HAP-1 (cell line): ENCODE results near the gene TRPV2.

ENCODE experiments used
- DNase-seq, 2 experiments: peaks; one replicate each; pipeline ENCODE4 v3.0.0-alpha.2; 2016 to 2020; ENCODE audit warnings: low spot score in 2 of 2
- H3K27me3 ChIP-seq: fragments of 250-450 bp; sonication (Bioruptor Pico); 2 replicates; pipeline ENCODE4 v1.5.1; 2020; ENCODE audit warnings: low read depth, mild to moderate bottlenecking, moderate library complexity
- H3K36me3 ChIP-seq: fragments of 250-450 bp; sonication (Bioruptor Pico); replicated peaks from 2 replicates; pipeline ENCODE4 v1.5.1; 2020; ENCODE audit warnings: mild to moderate bottlenecking
- H3K4me1 ChIP-seq: fragments of 250-450 bp; sonication (Bioruptor Pico); 2 replicates; pipeline ENCODE4 v1.5.1; 2020; ENCODE audit warnings: mild to moderate bottlenecking
- H3K4me3 ChIP-seq: fragments of 250-450 bp; sonication (Bioruptor Pico); 2 replicates; pipeline ENCODE4 v1.5.1; 2020; ENCODE audit warnings: mild to moderate bottlenecking, moderate library complexity
- H3K9me3 ChIP-seq: fragments of 250-450 bp; sonication (Bioruptor Pico); 2 replicates; pipeline ENCODE4 v1.5.1; 2020; ENCODE audit warnings: mild to moderate bottlenecking, moderate library complexity
- in situ Hi-C: fragments of 300-500 bp; cut with MboI; formaldehyde crosslinking; loops from 3 replicates; pipeline ENCODE4 v1.14.3; 2020; ENCODE audit warnings: low sequenced_read_pairs, inconsistent platforms, mixed read lengths

TRPV2 gene

GRCh38 chr17:16475179-16475704 is 59.9 kb downstream of the TRPV2 start:
- Histone ChIP-seq H3K9me3 (no peaks in the 10 kb centered on the region), H3K36me3 (no peaks in the 10 kb centered on the region), H3K4me3 (no peak overlapping the region), H3K27me3 (no peaks in the 10 kb centered on the region), H3K4me1 (no peaks in the 10 kb centered on the region)
- in situ Hi-C loops: no loop called here
- DNase-seq: no peak

- in situ Hi-C loops: no loop called here
- DNase-seq: no peak
- Histone ChIP-seq H3K9me3 (no peaks in the 10 kb centered on the region), H3K4me1 (no peaks in the 10 kb centered on the region), H3K27me3 (no peaks in the 10 kb centered on the region), H3K4me3 (no peak overlapping the region), H3K36me3 (no peaks in the 10 kb centered on the region)
Measured at GRCh38 chr17:16477255-16477654, 61.9 kb downstream of the TRPV2 start.

GRCh38 chr17:16477666-16478065 is 62.3 kb downstream of the TRPV2 start:
- Histone ChIP-seq H3K27me3 (no peaks in the 10 kb centered on the region), H3K36me3 (no peaks in the 10 kb centered on the region), H3K9me3 (no peaks in the 10 kb centered on the region), H3K4me3 (no peak overlapping the region), H3K4me1 (no peaks in the 10 kb centered on the region)
- DNase-seq: no peak
- in situ Hi-C loops: no loop called here

- DNase-seq: no peak
- Histone ChIP-seq H3K36me3 (no peaks in the 10 kb centered on the region), H3K27me3 (no peaks in the 10 kb centered on the region), H3K4me1 (no peaks in the 10 kb centered on the region), H3K9me3 (no peaks in the 10 kb centered on the region), H3K4me3 (no peak overlapping the region)
- in situ Hi-C loops: no loop called here
Measured at GRCh38 chr17:16478649-16479048, 63.3 kb downstream of the TRPV2 start.

- Histone ChIP-seq H3K4me3 (no peak overlapping the region), H3K4me1 (no peaks in the 10 kb centered on the region), H3K27me3 (no peaks in the 10 kb centered on the region), H3K36me3 (no peaks in the 10 kb centered on the region), H3K9me3 (no peaks in the 10 kb centered on the region)
- in situ Hi-C loops: no loop called here
- no peak for DNase-seq
Measured at GRCh38 chr17:16479264-16479663, 63.9 kb downstream of the TRPV2 start.

GRCh38 chr17:16480995-16481394 is 65.6 kb downstream of the TRPV2 start:
- H3K4me1 ChIP-seq: no peaks in the 10 kb centered on the region
- H3K9me3 ChIP-seq: no peaks in the 10 kb centered on the region
- no peak overlapping the region for H3K4me3 ChIP-seq
- H3K27me3 ChIP-seq: no peaks in the 10 kb centered on the region
- DNase-seq: no peak
- in situ Hi-C loops: no loop called here
- no peaks in the 10 kb centered on the region for H3K36me3 ChIP-seq

GRCh38 chr17:16482253-16482652 is 66.9 kb downstream of the TRPV2 start:
- Histone ChIP-seq H3K36me3 (no peaks in the 10 kb centered on the region), H3K9me3 (no peaks in the 10 kb centered on the region), H3K4me1 (peaks cover 3% of the 10 kb centered on the region), H3K27me3 (no peaks in the 10 kb centered on the region), H3K4me3 (no peak overlapping the region)
- DNase-seq: no peak
- in situ Hi-C loops: no loop called here

GRCh38 chr17:16483021-16483645 is 67.8 kb downstream of the TRPV2 start:
- peaks cover 3% of the 10 kb centered on the region for H3K4me1 ChIP-seq
- DNase-seq: no peak
- H3K27me3 ChIP-seq: no peaks in the 10 kb centered on the region
- no peak overlapping the region for H3K4me3 ChIP-seq
- in situ Hi-C loops: no loop called here
- no peaks in the 10 kb centered on the region for H3K9me3 ChIP-seq
- H3K36me3 ChIP-seq: no peaks in the 10 kb centered on the region

GRCh38 chr17:16484445-16485175 is 69.2 kb downstream of the TRPV2 start:
- Histone ChIP-seq H3K4me3 (no peak overlapping the region), H3K9me3 (no peaks in the 10 kb centered on the region), H3K36me3 (no peaks in the 10 kb centered on the region), H3K4me1 (peaks cover 3% of the 10 kb centered on the region), H3K27me3 (no peaks in the 10 kb centered on the region)
- no peak for DNase-seq
- in situ Hi-C loops: no loop called here
